NCI-H187 treated with DMSO at 0.1 percent for 48 hours (cell line): ENCODE measurements around the gene ASMTL.
"Not testable (repeated sequence)": the region's sequence is repeated elsewhere in the genome, so short reads cannot be mapped to it uniquely, and the experiment has no call there.

Experiments used
- DNase-seq: peaks from one replicate; lab custom pipeline; 2025; lab: John Stamatoyannopoulos, UW

The ASMTL gene, protein sequence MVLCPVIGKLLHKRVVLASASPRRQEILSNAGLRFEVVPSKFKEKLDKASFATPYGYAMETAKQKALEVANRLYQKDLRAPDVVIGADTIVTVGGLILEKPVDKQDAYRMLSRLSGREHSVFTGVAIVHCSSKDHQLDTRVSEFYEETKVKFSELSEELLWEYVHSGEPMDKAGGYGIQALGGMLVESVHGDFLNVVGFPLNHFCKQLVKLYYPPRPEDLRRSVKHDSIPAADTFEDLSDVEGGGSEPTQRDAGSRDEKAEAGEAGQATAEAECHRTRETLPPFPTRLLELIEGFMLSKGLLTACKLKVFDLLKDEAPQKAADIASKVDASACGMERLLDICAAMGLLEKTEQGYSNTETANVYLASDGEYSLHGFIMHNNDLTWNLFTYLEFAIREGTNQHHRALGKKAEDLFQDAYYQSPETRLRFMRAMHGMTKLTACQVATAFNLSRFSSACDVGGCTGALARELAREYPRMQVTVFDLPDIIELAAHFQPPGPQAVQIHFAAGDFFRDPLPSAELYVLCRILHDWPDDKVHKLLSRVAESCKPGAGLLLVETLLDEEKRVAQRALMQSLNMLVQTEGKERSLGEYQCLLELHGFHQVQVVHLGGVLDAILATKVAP

DNA sequence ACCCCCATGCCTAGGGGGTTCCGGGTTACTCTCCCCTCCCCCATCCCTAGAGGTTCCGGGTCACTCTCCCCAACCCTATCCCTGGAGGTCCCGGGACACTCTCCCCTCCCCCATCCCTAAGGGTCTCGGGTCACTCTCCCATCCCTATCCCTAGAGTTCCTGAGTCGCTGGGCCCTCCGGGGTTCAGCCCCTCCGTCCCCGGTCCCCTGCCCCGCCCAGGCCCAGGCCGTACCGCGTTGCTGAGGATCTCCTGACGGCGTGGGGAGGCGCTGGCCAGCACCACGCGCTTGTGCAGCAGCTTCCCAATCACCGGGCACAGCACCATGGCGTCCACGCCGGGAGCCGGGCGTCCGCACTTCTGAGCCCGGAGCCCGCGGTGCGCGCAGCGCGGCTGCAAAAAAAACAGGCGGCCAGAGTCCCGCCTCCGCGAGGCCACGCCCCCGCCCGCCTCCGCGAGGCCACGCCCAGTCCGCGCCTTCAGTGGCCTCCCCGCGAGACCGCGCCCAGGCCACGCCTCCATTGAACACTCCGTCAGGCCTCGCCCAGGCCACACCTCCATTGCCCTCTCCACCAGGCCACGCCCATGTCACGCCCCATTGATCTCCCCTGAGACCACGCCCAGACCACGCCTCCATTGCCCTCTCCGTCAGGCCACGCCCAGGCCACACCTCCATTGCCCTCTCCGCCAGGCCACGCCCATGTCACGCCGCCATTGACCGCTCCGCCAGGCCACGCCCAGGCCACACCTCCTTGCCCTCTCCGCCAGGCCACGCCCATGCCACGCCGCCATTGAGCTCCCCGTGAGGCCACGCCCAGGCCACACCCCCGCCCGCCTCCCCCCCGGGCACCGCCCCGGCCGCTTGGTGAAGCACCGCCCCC lies at the start of gene ASMTL:
ASMTL (minus strand) TSS at position 394 of the 879 bp plus-strand sequence; CDS start at position 325, 69 bp downstream.
- no peak for DNase-seq

GRCh38 chrX:1502241-1502640 lies 49.5 kb upstream of the ASMTL start:
- no peak for DNase-seq

GRCh38 chrX:1500701-1501624 lies 48.3 kb upstream of the ASMTL start:
- no peak for DNase-seq

GRCh38 chrX:1496076-1496475 lies 43.4 kb upstream of the ASMTL start:
- DNase-seq, result no peak

DNA sequence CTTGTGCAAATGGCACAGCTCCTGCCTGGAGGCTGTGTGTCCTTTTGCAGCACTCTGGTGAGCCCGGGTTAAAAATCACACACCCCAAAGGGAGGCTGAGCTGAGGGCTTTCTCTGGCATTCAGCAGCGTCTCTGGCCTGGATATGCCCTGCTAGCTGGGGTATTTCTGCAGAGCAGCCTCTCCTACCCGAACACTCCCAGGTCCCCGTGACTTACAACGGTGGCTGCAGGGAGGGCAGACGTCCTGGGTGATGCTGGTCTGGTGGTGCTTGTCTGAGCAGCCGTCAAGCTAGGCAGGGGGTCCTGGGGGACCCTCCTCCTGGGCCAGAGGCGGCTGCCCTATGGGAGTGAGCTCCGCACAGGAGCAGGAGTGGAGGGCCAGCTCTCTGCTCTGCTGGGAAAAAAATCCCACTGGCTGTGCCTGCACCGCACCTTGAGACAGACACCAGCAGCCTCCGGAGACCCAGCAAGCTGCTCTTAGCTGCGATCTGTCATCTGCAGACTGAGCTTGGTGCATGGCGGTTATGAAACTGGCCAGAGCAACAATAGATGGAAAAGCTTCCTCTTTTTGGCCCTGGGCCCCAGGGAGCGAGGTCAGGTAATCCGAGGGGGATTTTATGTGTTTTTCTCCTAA lies 41.3 kb upstream of the ASMTL start:
- no peak for DNase-seq

DNA sequence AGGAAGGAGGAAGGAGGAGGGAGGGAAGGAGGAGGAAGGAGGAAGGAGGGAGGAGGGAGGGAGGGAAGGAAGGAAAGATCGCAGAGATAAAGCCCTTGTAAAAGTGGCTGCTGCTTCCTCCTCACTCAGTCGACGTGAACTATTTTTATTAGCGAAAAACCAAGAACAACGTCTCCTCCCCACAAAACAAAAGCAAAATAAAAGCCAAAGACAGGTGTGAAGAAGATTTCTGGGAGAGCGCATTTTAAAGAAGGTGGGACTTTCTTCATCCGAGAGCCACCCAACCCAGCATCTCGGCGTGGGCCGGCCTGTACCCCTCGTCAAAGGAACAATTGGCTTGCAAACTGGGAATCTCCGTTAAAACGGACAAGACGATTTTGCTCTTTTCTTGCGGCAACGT lies 40.7 kb upstream of the ASMTL start:
- DNase-seq, result no peak

DNA sequence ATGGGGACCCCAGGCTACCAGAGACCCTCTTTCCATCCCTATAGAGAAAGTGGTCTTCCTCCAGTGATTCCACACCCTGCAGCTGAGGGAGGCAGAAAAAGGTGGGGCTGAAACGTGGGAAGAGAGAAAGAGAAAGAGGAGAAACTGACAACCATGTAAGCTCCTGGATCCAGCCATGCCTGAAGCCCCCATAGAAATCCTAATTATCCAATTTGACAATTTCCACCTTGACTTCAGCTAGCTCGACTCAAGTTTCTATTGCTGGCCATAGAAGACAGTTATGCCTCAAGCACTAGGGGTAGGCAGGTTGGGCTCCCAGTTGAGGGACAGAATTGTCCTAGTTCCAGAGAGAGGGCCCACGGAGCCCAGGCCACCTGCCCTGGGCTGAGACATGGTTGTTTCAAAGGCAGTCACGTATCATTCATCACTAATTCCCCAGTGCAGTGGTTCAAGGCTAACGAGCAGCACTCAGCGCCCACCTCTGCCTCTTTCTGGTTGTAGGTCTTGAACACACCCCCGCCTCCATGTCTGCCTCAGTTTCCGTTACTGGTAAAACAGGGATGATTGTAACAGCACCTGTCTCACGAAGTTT lies 39.8 kb upstream of the ASMTL start:
- no peak for DNase-seq

DNA sequence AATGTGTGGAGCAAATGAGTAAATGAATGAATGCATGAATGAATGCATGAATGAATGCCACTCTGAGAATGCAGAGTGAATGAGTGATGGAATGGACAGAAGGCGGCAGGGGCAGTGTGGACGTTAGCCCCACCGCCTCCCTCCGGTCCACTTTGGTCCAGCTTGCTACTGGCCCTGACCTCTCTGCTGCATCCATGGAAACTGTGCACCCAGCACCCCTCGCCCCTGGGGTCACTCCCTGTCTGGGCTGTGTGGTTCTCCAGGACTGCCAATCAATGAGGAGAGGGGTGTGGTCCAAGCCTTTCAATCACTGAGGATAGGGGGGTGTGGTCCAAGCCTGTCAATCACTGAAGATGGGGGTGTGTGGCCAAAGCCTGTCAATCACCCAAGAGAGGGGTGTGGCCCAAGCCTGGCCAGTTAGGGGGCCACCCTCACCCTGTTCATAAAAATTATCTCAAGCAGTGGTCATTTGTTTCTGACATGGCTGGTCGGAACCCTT lies 39.2 kb upstream of the ASMTL start:
- DNase-seq, result no peak

DNA sequence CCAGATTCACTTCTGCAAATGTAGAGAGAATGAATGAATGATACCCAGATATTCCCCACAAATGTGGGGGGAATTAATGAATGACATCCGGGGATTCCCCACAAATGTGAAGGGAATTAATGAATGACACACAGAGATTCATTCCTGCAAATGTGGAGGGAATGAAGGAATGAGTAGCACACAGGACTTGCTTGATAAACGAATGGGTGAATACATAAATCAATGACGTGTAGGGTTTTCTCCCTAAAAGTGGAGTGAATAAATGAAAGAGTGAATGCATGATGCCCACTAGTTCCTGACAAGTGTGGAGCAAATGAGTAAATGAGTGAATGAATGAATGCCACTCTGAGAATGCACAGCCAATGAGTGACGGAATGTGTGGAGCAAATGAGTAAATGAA lies 38.5 kb upstream of the ASMTL start:
- not testable (repeated sequence) for DNase-seq

- DNase-seq, result not testable (repeated sequence)
These were observed 38.0 kb upstream of the ASMTL start for GRCh38 chrX:1490723-1491122.

- DNase-seq, result not testable (repeated sequence)
These were observed 36.6 kb upstream of the ASMTL start for GRCh38 chrX:1489354-1489753.

GRCh38 chrX:1488745-1489144 lies 36.0 kb upstream of the ASMTL start:
- no peak for DNase-seq

GRCh38 chrX:1488141-1488540 lies 35.4 kb upstream of the ASMTL start:
- DNase-seq, result no peak

DNA sequence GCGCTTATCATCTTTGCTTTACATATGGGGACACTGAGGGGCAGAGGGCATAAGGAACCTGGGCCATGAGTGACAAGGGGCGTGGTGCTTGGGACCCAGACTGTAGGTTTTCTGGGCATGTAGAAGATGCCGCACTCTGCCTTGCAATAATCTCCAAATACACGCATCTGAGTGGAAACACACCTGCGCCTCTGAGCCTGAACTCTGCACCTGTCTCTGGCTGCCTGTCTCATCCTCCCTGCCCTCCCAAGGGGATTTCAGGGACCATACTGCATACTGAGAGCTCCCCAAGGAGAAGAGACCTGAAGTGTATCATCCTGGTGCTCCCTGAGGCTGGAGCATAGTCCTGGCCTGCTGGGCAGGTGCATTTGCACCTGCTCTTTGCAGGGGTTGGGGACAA lies 34.7 kb upstream of the ASMTL start:
- DNase-seq, result no peak

GRCh38 chrX:1486749-1487361 lies 34.1 kb upstream of the ASMTL start:
- no peak for DNase-seq

- DNase-seq, result no peak
These were observed 33.5 kb upstream of the ASMTL start for GRCh38 chrX:1486177-1486576.

DNA sequence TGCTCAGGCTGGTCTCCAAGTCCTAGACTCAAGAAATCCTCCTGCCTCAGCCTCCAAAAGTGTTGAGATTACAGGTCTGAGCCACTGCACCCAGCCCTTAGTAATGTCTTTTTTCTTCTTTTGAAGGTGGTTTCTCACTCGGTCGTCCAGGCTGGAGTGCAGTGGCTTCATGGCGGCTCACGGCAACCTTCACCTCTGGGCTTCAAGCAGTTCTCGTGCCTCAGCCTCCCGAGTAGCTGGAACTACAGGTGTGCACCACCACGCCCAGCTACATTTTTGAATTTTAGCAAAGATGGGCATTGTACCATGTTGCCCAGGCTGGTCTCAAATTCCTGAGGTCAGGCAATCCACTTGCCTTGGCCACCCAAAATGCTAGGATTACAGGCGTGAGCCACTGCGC lies 32.3 kb upstream of the ASMTL start:
- no peak for DNase-seq

GRCh38 chrX:1484638-1485019 lies 31.9 kb upstream of the ASMTL start:
- DNase-seq, result no peak

GRCh38 chrX:1483843-1484637 lies 31.3 kb upstream of the ASMTL start:
- DNase-seq, result no peak
